K562 (cell line): ENCODE results near the gene WIPF1. TPM values are rescaled to one million over a fixed set of nuclear protein-coding genes. Genes with fewer than 3 reads are reported as not detected.

Experiments
- ARNT ChIP-seq, 2 experiments: fragments of 450-650 bp; IDR thresholded peaks; 2 replicates each; pipeline ENCODE4 v1.6.1; 2016; ENCODE audit warnings: mild to moderate bottlenecking in 1 of 2
- ATF3 ChIP-seq, 2 experiments: fragments of 450-650 bp in 1 of 2; sonication (generic) in 1 of 2; formaldehyde crosslinking in 1 of 2; IDR thresholded peaks in 1 of 2; conservative IDR thresholded peaks in 1 of 2; 2 replicates each; pipeline versions ENCODE4 v1.6.1 to v1.8.1; 2016 to 2023; ENCODE audit warnings: mild to moderate bottlenecking in 2 of 2, moderate library complexity in 2 of 2, inconsistent platforms in 1 of 2, missing genetic modification reagents in 1 of 2
- BACH1 ChIP-seq: fragments of 200-800 bp; sonication (Bioruptor generic); IDR thresholded peaks from 2 replicates; pipeline ENCODE4 v1.6.1; 2016; ENCODE audit warnings: missing genetic modification characterization, missing compliant biosample characterization
- BHLHE40 ChIP-seq: IDR thresholded peaks from 2 replicates; pipeline ENCODE4 v1.6.1; 2011; ENCODE audit warnings: low read length, improper control_type of control experiment
- CBFA2T3 ChIP-seq: fragments of 450-650 bp; IDR thresholded peaks from 2 replicates; pipeline ENCODE4 v1.6.1; 2017
- DMBX1 ChIP-seq: fragments of 250-450 bp; sonication (Bioruptor Pico); IDR thresholded peaks from 2 replicates; pipeline ENCODE4 v1.8.0; 2022; ENCODE audit warnings: inconsistent platforms, mild to moderate bottlenecking, moderate library complexity, borderline replicate concordance
- DPF2 ChIP-seq: fragments of 450-650 bp; IDR thresholded peaks from 2 replicates; pipeline ENCODE4 v1.6.1; 2016
- E2F6 ChIP-seq, 2 experiments: IDR thresholded peaks; 2 replicates each; pipeline ENCODE4 v1.6.1; 2011; ENCODE audit warnings: borderline replicate concordance in 1 of 2, control low read depth in 1 of 2, low read depth in 1 of 2, low read length in 1 of 2, mild to moderate bottlenecking in 1 of 2, mixed read lengths in 1 of 2, moderate library complexity in 1 of 2; ENCODE audit not compliant: insufficient read depth in 1 of 2, insufficient read length in 1 of 2, poor library complexity in 1 of 2, severe bottlenecking in 1 of 2; ENCODE audit errors: extremely low read depth in 1 of 2
- E4F1 ChIP-seq: fragments of 250-450 bp; sonication (Bioruptor Pico); IDR thresholded peaks from 2 replicates; pipeline ENCODE4 v1.5.0; 2021; ENCODE audit warnings: mild to moderate bottlenecking, borderline replicate concordance
- HINFP ChIP-seq: fragments of 450-650 bp; conservative IDR thresholded peaks from 2 replicates; pipeline ENCODE4 v1.6.1; 2016; ENCODE audit warnings: missing genetic modification characterization, low read depth, mild to moderate bottlenecking, control low read depth, missing compliant biosample characterization
- HMBOX1 ChIP-seq: sonication (generic); IDR thresholded peaks from 2 replicates; pipeline ENCODE4 v1.6.1; 2016
- MTA1 ChIP-seq: fragments of 450-650 bp; IDR thresholded peaks from 2 replicates; pipeline ENCODE4 v1.6.1; 2017; ENCODE audit warnings: borderline replicate concordance
- POLR2H ChIP-seq: IDR thresholded peaks from 2 replicates; pipeline ENCODE4 v1.6.1; 2016; ENCODE audit warnings: missing genetic modification characterization, low read depth, mild to moderate bottlenecking, control low read depth, missing compliant biosample characterization, moderate library complexity
- RBM39 ChIP-seq: fragments of 200-400 bp; formaldehyde crosslinking; optimal IDR thresholded peaks from 2 replicates; pipeline ENCODE3; 2018; ENCODE audit warnings: low read depth, low read length
- THAP7 ChIP-seq: fragments of 250-450 bp; sonication (Bioruptor Pico); IDR thresholded peaks from 2 replicates; pipeline ENCODE4 v1.5.0; 2021
- ZFX ChIP-seq: sonication (generic); formaldehyde crosslinking; IDR thresholded peaks from 2 replicates; pipeline ENCODE4 v1.8.0; 2022; ENCODE audit warnings: mild to moderate bottlenecking, missing genetic modification reagents, moderate library complexity
- ZKSCAN8 ChIP-seq: fragments of 200-800 bp; sonication (Bioruptor generic); IDR thresholded peaks from 2 replicates; pipeline ENCODE4 v1.6.1; 2016; ENCODE audit warnings: missing genetic modification characterization, missing compliant biosample characterization
- ZNF174 ChIP-seq: fragments of 250-450 bp; sonication (Bioruptor Pico); IDR thresholded peaks from 2 replicates; pipeline ENCODE4 v1.4.0; 2020; ENCODE audit warnings: mild to moderate bottlenecking
- polyA plus RNA-seq, 8 experiments: library from polyadenylated mRNA; depleted of rRNA in 4 of 8; stranded (reverse) in 5 of 8; unstranded in 3 of 8; fragments of >200 nt; fragmentation: Nextera tagmentation in 2 of 8; fragmentation: Illumina TruSeq in 1 of 8; extraction: Ambion mirVana in 2 of 8; extraction: Trizol in 1 of 8; gene quantifications; 2 replicates each; pipeline versions ENCODE4 v1.2.1 to v1.2.3, GENCODE V29; 2011 to 2014; ENCODE audit warnings: inconsistent platforms in 1 of 8, missing spikeins in 1 of 8
- total RNA-seq, 7 experiments: library from RNA; depleted of rRNA in 6 of 7; stranded (reverse); fragments of >200 nt in 6 of 7; fragmentation: Illumina TruSeq in 2 of 7; extraction: Trizol in 2 of 7; gene quantifications; 2 replicates each; pipeline versions ENCODE4 v1.2.1 to v1.2.3, GENCODE V29; 2011 to 2021; ENCODE audit warnings: low replicate concordance in 1 of 7

Gene WIPF1
- total and polyA plus RNA-seq, 9 of the 15 experiments (the other 6 are each of a cell fraction or from before 2014, with no cell fraction given), result 0.54 to 4.9 (median 2.4) TPM

- TF ChIP-seq CBFA2T3 (peak; percentile 15; the same call in 1 of the 2 replicates), ZNF174 (peak; percentile 76; the same call in 1 of the 2 replicates), ZFX (CRISPR knock-in tag) (no peak; the same call in 1 of the 2 replicates), DPF2 (peak; percentile 59; the same call in 1 of the 2 replicates), BHLHE40 (0 out of 2 replicates have a peak, but pooled peaks have one; percentile 52), HINFP (no peak), HMBOX1 (0 out of 2 replicates have a peak, but pooled peaks have one; percentile 35), BACH1 (tag) (peak; percentile 64; the same call in 1 of the 2 replicates), DMBX1 (CRISPR knock-in tag) (peak; percentile 34; the same call in 1 of the 2 replicates), ZKSCAN8 (CRISPR knock-in tag) (0 out of 2 replicates have a peak, but pooled peaks have one; percentile 35), E4F1 (CRISPR knock-in tag) (no peak; the same call in 1 of the 2 replicates), ATF3 (IDR thresholded peaks at IDR 0.05) (no peak), ATF3 (CRISPR knock-in tag; conservative IDR thresholded peaks at IDR 0.05) (no peak; the same call in 1 of the 2 replicates), RBM39 (no peak), E2F6 (IDR thresholded peaks at IDR 0.05; ENCODE audit: borderline replicate concordance in 1 of 2, extremely low read depth in 1 of 2, insufficient read depth in 1 of 2, insufficient read length in 1 of 2, low read depth in 1 of 2, low read length in 1 of 2, poor library complexity in 1 of 2, severe bottlenecking in 1 of 2) (no peak), THAP7 (CRISPR knock-in tag) (no peak), ARNT (IDR thresholded peaks at IDR 0.05) (no peak), POLR2H (tag) (peak; percentile 88), MTA1 (peak; percentile 28; the same call in 1 of the 2 replicates)
Measured at GRCh38 chr2:174634130-174635014, 36.8 kb upstream of the WIPF1 start (continued).
